Inferior parietal cortex (tissue), 1 donor: ENCODE measurements around the gene NUP155.
"Not testable (repeated sequence)": the region's sequence is repeated elsewhere in the genome, so short reads cannot be mapped to it uniquely, and the experiment has no call there.

Source experiments
- DNase-seq: peaks from one replicate; pipeline ENCODE4 v3.0.0-alpha.2; 2016; ENCODE audit errors: extremely low spot score

NUP155 gene

DNA sequence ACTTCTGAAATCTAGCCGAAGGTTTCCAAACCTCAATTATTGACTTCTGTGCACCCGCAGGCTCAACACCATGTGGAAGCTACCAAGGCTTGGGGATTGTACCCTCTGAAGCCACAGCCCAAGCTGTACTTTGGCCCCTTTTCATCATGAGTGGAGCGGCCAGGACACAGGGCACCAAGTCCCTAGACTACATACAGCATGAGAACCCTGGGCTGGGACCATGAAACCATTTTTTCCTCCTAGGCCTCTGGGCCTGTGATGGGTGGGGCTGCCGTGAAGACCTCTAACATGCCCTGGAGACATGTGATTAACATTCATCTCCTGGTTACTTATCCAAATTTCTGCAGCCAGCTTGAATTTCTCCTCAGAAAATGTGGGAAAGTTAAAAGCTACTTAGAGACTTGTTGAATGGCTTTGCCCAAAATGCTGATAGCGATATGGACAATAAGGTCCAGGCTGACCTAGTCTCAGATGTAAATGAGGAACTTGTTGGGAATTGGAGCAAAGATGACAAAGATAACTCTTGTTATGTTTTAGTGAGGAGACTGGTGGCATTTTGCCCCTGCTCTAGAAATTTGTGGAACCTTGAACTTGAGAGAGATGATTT, 87.6 kb downstream of the NUP155 start:
- no peak for DNase-seq

DNA sequence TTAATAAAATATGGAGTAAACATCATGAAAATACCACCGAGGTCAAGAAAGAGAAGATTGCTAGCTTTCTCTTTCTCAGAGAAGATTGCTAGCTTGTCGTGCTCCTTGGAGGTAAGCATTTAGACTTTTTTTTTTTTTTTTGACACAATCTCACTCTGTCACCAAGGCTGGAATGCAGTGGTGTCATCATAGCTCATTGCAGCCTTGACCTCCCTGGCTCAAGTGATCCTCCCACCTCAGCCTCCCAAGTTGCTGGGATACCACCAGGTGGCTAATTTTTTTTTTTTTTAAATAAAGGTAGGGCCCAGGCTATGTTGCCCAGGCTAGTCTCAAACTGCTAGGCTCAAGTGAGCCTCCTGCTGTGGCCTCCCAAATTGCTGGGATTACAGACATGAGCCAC, 95.4 kb downstream of the NUP155 start:
- no peak for DNase-seq

DNA sequence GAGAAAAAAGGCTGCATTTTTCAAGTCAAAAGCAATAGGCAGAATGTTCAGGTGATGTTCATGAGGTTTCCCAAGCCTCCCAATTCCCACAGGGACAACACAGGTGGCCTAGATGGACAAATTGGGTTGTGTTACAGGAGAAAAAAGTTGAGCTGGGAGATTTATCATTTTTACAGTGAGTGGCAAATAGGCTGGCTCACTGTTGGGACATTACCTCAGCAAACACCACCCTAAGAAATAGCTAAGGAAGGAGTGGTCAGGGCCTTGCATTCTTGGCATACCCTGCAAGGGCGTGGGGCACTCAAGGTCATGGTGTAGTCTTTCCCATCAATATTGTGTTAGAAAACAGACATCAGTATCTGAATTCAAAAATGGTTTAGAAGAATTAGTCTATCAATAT, 98.4 kb downstream of the NUP155 start:
- DNase-seq, result no peak

DNA sequence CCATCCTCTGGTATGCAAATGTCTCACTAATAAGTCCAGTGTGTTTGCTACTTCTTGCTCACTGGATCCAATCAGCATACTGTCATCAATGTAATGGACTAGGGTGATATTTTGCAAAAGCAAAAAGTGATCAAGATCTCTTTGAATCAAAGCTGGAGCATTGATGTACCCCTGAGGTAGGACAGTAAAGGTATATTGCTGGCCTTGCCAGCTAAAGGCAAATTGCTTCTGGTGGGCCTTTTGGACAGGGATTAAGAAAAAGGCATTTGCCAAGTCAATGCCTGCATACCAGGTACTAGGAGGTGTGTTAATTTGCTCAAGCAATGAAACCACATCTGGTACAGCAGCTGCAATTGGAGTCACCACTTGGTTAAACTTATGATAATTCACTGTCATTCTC, 102.8 kb downstream of the NUP155 start:
- DNase-seq, result not testable (repeated sequence)

DNA sequence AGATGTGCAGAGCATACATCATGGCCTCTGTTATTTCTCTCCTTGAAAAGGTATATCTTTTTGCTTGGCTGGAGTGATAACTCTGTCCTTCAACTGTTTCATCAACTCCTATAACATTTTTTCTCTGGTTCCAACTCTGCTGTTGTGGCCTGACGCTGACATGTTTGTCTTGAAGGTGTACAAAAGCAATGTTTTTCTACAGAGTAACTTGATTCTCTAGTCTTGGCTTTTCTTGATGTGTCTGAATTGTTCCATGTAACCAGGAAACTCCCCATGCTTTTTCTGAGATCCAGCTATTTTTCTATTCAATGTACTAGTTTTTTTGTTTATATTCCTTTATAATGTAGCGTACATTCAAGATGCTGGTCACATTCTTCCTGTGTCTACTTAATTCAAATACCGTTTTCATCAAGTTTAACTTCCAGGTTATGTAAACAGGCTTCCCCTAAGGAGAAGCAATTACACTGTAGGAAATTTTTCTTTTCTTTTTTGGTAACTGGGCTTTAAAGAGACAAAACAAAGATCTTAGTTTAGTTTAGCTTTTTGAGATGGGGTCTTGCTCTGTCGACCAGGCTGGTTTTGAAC, 115.0 kb downstream of the NUP155 start:
- no peak for DNase-seq

DNA sequence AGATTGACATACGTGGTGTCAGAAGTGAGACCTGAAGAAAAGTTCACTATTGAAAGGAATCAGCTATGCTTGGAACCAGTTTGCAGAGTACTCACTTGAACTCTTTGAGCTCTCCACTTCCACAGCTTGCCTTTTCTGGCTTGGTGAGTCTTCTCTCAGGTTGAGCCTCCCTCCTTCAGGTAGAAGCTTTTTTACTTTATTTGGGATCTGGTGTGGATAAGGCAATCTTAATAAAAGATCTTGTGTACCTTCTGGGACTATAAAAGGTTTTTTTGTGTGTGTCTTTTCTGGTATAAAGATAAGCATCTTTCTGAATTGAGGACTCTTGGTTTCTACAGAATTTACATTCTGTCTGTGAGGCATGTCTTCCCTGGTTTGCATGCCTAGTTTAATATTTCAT, 116.3 kb downstream of the NUP155 start:
- DNase-seq, result no peak

DNA sequence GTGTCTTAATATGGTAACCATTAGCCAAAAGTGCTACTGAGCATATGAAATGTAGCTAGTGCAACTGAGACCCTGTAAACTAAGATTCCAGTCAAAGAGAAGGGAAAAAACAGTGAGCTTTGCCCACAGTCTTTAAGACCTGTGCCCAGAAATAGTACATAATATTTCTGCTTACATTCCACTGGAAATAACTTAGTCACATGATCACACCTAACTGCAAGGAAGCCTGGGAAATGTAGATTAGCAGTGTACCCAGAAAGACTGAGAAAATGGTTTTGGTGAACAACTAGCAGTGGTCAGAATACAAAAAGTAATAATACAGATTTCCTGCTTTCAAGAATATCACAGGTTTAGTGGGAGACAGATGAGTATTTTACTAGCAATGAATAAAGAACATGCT, 119.2 kb downstream of the NUP155 start:
- no peak for DNase-seq

DNA sequence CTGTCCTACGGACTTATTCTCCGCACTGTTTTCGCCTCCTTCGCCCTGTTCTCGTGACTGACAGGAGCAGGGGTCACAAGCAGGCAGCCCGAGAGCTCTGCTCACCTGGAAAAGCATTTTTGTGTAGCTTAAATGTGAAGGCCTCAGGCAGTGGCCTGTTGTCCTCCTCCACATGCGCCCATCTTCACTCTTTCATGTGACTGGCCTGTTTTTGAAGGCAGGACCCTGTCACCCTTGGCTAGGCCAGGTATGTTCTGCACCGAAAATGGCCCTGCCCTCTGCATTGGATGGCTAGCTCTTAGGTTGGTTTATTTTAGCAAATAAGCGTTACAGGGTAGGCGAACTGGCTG, 121.1 kb downstream of the NUP155 start:
- no peak for DNase-seq

DNA sequence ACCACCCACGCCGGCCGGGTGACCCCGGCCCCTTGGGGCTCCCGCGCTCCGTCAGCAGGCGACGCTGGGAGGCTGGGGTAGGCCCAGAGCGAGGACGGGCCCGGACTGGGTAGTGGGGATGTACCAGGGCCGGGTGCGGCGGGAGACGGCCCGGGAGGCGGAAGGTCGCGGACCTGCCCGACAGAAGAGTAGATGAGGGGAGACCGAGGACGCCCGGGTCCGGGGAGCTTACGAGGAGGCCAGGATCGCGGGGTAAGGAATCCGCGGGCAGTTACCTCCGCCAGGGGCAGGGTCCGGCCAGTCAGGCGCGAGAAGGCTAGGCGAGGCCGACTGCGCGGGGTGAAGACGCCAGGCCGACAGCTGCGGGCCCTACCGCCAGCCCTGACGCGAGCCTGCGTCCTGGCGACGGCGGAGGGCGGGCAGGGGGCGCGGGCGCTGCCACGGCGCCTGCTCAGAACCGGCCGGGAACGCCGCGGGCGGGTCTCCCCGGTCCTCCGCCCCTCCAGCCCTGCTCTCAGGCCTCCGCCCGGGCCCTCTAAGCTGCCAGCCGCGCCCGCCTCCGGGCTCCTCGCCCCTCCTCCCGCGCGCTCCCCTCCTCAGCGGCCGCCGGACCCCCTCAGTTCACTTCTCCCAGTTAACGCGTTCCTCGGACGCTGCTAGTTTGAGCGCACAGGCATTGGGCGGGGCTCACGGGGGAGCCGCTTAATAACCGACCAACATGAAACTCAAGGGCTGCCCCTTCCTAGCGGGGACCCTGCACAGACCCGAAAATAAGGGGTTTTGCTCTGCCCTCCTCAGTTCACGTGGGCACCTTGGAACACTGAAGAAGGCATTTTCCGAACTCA, 121.7 kb downstream of the NUP155 start, which contains the start of gene CPLANE1:
Gene CPLANE1 (minus strand): TSS at position 407 of the 845 bp plus-strand sequence. CDS start 1,678 bp downstream, outside the sequence.
- peak; percentile 72 for DNase-seq

DNA sequence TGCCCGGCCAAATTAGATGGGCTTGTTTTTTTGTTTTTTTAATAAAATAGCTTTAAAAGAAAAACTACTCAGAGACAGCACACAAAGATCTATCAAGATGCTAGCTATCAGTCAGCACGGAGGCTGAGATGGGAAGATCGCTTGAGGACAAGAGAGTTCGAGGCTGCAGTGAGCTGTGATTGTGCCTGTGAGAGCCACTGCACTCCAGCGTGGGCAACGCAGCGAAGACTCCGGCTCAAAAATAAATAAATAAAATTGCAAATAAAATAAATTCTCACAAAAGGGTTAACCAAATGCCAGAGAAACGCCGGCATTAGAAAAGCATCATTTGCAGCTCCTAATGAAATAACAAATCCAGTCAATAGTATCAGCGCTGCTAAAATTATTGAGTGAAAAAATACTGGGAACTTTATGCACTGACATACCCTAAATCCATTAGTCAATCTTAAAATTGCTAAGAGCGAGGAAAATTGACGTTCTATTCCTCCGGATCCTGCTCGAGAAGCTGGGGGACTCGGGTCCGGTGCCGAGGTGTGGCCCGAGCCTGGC, 122.4 kb downstream of the NUP155 start:
- DNase-seq, result peak; percentile 22

DNA sequence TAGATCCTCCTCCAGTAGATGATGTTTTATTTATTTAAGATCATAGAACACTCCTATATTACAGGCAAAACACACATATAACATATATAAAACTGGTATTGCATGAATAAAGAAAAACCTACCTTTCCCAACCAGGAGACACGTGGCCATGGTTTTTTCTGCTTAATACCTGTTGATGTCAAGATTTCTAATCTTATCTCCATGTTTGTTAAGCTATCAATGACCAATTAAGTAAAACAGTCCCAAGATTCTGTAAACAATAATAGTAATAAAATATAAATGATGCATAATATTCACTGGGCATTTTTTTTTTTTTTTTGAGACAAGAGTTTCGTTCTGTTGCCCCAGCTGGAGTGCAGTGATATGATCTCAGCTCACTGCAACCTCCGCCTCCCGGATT, 123.4 kb downstream of the NUP155 start:
- DNase-seq, result no peak

DNA sequence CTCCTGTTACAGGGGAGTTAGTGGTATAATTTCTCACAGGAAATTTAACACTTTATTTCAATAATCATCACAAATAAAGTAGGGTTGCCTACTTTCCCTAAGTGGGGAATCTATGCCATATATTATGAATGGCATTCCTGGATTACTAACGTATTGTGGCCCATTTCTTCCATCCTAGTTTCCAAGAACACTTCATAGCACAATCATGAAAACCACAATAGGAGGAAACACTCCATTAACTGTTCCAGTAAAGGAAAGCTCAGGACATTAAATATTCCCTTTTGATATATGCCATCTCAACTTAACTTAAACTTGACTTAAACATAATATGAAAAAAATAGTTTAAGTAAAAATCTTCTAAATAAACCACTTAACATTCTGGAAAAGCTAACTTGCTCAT, 123.9 kb downstream of the NUP155 start:
- DNase-seq, result no peak
